Activated CD4-positive, alpha-beta T cell treated with anti-CD3 and anti-CD28 coated beads, Interleukin-10, Interleukin-2, amounts not matched to agents 100 ng/mL and 50 ng/mL, durations not matched to agents 16 hours and 8 hours (primary cell): ENCODE measurements around the gene RFPL4A.
"Not testable (repeated sequence)": the region's sequence is repeated elsewhere in the genome, so short reads cannot be mapped to it uniquely, and the experiment has no call there.

Experiments used
- DNase-seq: peaks from one replicate; pipeline ENCODE4 v3.0.0-alpha.2; 2020

Gene RFPL4A

DNA sequence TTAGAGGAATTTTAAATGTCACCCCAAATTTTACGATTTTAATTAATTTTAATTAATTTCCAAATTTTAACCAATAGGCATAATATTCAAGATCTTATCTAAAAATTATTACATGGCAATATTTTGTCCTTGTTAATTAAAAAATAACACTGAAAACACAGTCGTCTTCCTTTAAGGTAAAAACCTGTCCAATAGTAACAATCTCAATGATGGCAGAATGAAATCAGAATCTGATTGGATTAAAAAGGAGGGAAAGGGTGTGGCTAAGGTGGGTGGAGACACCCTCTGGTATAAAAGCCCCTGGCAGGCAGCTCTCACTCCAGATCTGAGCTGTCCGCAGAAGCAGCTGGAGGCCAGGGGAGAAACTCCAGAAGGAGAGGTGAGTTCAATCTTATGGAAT, at the start of gene RFPL4A:
Gene RFPL4A (plus strand): TSS at position 301 of the 400 bp plus-strand sequence. CDS start 2,704 bp downstream, outside the sequence.
- DNase-seq: not testable (repeated sequence)

DNA sequence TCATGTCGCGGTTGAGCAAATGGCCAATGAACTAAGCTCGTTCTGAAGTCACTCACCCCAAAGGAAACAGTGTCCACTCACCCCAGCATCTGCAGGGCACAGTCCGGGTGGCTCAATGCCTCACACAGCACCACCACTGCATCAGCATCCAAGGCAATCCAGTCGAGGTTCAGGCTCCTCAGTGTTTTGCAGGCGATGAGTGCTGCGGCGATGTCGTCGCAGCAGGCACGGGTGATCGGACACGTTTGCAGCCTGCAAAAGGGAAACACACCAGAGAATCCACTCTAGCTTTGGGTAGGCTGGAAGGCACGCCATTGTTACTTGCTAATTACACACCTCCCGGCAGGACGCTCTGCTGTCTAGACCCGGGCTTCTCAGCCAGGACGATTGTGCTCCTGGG, 47.2 kb upstream of the RFPL4A start:
- no peak for DNase-seq

DNA sequence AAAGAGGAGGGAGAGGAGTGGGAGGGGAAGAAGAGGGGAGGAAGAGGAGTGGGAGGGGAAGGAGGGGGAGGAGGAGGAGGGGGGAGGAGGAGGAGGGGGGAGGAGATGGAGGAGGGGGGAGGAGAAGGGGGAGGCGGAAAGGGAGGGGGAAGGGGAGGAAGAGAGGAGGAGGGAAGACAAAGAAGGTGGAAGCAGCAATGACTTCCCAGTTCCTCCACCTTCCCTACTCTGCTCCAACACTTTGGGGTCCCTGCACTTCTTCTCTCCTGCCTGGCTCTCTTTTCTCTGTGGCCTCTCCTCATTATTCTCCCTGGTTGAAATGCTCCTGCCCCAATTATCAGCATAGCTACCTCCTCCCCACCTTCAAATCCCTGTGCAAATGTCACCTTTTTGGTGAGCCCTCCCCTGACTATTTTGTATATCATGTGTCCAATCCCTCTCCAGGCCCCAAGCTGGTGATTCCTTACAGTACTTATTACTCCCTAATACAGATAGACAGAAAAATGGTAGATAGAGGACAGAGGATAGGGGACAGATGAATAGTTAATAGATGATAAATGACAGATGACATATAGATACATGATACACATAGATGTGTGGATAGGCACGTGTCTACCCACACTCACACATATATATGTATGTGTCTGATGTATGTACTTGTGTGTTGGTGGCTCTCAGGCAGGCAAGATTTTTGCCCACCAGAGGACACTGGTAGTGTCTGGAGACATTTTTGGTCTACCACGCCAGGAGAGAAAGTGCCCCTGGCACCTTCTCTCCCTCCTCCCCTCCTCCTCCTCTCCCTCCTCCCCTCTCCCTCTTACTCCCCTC, 45.9 kb upstream of the RFPL4A start:
- no peak for DNase-seq

DNA sequence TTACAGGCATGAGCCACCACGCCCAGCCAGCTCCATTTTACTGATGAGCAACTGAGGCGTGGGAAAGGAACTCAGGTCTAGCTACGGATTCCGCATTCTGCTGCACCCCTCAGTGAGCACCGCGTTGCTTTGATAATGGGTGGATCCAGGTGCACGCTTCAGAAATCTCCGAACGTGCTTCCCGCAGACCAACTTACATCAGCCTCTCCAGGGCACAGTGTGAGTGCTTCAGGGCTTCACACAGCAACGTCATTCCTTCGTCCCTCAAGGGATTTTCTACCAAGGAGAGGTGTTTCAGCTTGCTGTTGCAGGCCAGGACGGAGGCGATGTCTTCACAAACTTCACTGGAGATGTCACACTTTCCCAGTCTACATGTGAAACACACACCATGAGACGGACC, 42.4 kb upstream of the RFPL4A start:
- DNase-seq: no peak

DNA sequence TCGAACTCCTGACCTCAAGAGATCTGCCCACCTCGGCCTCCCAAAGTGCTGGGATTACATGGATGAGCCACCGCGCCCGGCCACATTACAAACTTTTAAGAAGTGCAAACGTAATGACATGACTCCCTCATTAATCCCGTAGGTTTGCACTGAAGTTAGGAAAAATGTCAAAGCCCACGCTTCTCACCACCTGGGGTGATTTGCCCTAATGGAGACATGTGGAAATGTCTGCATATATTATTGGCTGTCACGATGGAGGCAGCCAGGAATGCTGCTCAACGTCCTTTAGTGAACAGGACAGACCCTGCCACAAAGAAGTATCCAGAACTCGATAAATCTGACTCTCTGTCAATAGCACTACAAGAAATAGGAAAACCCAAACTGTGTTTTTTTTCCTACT, 41.6 kb upstream of the RFPL4A start:
- no peak for DNase-seq

DNA sequence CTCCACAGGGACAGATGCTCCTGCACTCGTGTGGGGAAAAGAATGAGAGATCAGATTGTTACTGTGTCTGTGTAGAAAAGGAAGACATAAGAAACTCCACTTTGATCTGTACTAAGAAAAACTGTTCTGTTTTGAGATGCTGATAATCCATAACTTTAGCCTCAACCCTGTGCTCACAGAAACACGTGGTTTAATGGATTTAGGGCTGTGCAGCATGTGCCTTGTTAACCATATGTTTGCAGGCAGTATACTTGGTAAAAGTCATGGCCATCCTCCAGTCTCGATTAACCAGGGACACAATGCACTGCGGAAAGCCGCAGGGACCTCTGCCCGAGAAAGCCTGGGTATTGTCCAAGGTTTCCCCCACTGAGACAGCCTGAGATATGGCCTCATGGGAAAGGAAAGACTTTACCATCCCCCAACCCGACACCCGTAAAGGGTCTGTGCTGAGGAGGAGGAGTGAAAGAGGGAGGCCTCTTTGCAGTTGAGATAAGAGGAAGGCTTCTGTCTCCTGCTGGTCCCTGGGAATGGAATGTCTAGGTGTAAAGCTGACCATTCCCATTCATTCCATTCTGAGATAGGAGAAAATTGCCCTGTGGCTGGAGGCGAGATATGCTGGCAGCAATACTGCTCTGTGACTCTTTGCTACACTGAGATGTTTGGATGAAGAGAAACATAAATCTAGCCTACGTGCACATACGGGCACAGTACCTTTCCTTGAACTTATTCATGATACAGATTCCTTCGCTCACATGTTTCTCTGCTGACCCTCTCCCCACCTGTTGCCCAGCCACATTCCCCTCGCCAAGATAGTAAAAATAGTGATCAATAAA, 40.8 kb upstream of the RFPL4A start:
- not testable (repeated sequence) for DNase-seq

DNA sequence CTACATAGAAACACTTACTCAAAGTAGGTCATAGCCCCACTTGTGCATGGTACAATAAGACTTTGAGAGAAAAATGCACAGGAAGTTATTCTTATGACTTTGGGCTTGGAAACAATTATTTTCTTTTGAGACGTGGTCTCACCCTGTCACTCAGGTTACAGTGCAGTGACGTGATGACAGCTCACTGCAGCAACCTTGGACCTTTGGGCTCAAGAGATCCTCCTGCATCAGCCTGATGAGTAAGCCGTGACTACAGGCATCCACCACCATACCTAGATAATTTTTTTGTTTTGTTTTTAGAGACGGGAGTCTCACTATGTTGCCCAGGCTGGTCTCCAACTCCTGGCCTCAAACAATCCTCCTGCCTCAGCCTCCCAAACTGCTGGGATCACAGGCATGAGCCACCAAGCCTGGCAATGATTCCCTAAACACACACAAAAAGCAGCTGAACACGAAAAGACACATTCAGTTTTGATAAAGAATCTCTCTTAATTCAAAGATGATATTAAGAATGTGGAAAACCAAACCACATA, 38.6 kb upstream of the RFPL4A start:
- no peak for DNase-seq

DNA sequence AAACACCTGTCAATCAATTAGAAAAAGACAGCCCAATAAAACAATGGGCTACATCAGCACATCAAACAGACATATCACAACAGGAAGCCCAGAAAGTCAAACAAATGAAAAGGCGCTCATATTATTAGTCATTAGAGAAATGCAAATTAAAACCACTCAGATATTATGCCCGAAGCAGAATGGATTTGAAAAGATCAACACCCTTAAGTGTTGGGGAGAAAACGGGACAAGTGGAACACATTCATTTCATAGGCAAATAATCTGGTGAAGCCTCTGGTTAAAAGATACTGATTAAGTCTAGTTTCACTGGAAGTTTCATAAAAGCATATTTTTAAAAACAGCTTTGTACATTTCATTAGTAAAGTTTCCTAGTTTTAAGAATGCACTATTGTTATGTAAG, 38.1 kb upstream of the RFPL4A start:
- no peak for DNase-seq

DNA sequence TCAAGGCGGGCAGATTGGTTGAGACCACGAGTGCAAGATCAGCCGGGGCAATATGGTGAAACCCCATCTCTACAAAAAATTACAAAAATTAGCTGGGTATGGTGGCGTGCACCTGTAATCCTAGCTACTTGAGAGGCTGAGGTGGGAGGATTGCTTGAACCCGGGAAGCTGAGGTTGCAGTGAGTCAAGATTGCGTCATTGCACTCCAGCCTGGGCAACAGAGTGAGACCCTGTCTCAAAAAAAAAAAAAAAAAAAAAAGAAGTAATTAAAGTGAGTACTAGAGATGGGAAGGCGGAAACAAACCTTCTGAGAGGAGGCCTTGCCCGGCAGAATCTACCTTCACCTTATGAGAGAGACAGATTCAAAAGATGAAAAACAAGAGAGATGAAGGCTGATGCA, 35.4 kb upstream of the RFPL4A start:
- no peak for DNase-seq

DNA sequence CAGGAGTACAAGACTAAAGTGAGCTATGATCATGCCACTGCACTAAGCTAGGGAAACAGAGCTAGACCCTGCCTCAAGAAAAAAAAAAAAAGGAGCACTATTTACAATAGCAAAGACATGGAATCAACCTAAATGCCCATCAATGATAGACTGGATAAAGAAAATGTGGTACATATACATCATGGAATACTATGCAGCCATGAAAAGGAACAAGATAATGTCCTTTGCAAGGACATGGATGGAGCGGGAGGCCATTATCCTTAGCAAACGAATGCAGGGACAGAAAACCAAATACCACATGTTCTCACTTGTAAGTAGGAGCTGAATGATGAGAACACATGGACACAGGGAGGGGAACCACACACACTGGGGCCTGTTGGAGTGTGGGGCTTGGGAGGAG, 28.5 kb upstream of the RFPL4A start:
- not testable (repeated sequence) for DNase-seq

DNA sequence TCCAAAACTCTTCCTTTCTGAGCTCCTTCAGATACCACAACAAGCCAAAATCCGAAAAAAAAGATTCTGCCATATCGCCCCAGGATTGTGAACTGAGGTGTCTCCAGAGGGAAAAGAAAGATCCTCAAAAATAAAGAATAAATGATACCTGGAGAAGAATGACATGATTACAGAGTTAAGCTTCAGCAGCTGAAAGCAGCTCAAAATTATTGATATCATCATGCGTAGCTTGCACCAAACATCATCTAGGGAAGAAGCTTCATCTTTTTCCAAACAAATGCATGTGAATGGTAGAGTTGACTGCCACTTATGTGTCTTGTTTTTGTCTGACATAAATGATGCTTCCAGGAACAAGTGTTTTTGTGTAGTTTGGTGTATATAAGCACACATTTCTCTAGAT, 20.6 kb upstream of the RFPL4A start, which contains the start of gene NLRP9:
Gene NLRP9 (minus strand): TSS at position 101 of the 400 bp plus-strand sequence. CDS start 28 bp downstream, at position 73.
- DNase-seq: no peak

DNA sequence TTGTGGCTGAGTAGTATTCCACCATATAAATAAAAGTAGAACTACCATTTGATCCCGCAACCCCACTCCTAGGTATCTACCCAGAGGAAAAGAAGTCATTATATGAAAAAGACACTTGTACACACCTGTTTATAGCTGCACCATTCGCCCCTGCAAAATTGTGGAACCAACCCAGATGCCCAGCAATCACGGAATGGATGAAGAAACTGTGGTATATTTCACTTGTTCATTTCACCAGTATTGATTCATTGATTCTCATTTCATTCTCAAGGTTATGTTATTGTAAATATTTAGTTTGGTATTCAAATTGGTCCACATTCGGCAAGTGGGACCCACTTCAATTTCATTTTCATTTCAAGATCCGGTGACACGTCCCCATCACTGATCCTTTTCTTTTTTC, 8.2 kb upstream of the RFPL4A start:
- DNase-seq: no peak

DNA sequence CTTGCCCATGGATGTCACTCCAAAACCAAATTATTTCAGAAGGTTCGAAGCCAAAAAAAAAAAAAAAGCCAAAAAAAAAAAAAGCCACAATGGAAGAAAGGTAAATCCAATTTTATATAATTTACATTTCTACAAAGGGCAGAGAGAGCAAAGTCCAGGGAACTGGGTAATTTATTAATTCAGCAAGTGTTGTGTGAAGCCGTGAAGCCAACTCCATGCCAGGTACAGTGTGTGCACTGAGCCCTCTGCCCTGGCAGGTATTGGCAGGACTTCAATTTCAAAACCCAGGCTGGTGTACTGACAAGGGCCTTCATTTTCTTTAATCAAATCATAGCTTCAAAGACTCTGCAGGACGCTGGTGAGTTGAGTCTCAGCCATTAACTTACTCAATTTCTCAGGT, 5.5 kb upstream of the RFPL4A start:
- no peak for DNase-seq

DNA sequence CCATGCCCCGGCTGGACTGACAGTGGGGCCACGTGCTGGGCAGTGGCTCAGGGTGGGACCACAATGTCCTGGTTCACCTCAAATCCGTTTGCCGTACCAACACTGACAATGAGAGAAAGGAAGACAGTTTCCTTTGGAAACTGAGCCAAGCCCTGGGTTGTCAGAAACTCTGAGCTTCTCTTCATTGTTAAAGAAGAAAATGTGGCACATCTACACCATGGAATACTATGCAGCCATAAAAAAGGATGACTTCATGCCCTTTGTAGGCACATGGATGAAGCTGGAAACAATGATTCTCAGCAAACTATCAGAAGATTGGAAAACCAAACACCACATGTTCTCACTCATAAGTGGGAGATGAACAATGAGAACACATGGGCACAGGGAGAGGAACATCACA, 2.1 kb upstream of the RFPL4A start:
- not testable (repeated sequence) for DNase-seq

DNA sequence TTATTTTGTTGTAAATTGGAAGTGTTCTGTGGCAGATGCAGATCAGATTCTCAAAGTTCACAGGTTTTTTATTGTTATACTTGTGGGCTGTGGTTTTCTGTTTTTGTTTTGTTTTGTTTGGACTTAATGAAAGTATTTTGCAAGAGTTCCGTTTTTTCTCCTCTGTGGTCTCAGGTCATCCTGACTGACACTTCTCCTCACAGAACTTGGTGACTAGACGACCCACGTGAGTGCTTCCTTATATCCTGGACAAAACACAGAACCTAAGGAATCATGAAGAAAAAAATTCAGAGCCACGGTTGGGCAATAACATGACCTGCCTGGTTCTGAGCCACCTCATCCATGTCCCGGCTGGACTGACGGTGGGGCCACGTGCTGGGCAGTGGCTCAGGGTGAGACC, 7.6 kb downstream of the RFPL4A start:
- no peak for DNase-seq

DNA sequence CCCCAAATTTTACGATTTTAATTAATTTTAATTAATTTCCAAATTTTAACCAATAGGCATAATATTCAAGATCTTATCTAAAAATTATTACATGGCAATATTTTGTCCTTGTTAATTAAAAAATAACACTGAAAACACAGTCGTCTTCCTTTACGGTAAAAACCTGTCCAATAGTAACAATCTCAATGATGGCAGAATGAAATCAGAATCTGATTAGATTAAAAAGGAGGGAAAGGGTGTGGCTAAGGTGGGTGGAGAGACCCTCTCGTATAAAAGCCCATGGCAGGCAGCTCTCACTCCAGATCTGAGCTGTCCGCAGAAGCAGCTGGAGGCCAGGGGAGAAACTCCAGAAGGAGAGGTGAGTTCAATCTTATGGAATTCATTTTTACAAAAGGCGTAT, 9.9 kb downstream of the RFPL4A start, which contains the start of gene RFPL4AL1:
Gene RFPL4AL1 (plus strand): TSS at position 301 of the 400 bp plus-strand sequence. CDS start 2,687 bp downstream, outside the sequence.
- DNase-seq: not testable (repeated sequence)

DNA sequence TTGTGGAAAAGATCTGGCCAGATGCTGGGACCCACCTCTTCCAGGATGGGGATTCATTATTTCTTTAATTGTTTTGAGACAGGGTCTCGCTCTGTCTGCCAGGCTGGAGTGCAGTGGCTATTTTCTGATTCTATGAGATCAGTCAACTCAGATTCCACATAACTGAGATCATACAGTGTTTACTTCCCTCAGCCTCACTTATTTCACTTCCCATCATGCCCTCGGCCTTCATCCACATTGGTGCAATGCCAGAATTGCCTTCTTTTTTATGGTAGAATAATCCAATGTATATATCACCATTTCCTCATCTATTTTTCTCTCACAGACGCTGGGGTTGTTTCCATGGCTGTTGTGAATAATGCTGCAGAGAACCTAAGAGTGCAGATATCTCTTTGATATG, 10.7 kb downstream of the RFPL4A start:
- not testable (repeated sequence) for DNase-seq

DNA sequence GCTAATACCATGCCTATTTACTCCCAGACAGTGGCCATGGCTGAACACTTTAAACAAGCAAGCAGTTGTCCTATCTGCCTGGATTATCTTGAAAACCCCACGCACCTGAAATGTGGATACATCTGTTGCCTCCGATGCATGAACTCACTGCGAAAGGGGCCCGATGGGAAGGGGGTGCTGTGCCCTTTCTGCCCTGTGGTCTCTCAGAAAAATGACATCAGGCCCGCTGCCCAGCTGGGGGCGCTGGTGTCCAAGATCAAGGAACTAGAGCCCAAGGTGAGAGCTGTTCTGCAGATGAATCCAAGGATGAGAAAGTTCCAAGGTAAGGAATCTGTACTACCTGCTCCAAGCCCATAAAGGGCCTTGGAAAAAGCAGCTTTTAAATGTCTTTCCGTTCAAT, 18.6 kb downstream of the RFPL4A start:
- no peak for DNase-seq

DNA sequence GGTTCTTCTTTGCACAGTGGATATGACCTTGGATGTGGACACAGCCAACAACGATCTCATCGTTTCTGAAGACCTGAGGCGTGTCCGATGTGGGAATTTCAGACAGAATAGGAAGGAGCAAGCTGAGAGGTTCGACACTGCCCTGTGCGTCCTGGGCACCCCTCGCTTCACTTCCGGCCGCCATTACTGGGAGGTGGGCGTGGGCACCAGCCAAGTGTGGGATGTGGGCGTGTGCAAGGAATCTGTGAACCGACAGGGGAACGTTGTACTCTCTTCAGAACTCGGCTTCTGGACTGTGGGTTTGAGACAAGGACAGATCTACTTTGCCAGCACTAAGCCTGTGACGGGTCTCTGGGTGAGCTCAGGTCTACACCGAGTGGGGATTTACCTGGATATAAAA, 19.4 kb downstream of the RFPL4A start:
- no peak for DNase-seq

DNA sequence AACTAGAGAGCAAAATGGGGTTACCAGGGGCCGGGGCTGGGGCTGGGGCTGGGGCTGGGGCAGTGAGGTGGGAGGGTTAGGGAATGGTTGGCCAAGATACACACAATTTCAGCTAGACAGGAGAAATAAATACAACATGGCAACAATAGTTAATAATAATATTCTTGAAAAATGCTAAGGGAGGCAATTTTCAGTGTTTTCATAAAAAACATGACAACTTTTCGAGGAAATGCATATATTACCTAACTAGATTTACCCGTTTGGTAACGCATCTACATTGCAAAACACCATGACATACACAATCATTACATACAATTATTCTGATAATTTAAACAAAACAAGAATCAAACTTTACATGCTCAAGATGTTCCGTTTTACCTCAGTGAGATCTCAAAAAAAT, 22.2 kb downstream of the RFPL4A start:
- DNase-seq: no peak

DNA sequence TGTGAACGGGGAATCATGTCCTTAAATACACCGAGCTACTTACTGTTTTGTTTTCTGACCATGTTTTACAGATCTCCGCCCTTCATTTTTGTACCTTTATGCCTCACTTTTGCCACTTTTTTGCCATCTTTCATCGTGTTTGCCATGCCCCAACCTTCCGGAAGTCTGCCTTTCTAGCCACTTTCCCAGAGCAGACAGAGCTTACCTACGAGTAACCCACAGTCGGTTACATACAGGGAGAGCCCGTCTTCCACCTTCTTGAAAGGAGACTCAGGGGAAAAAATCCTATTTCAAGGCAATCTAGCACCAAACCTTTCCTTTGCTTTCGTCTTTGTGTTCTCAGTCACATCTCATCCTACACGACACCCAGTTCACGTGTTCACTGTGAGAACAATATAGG, 36.1 kb downstream of the RFPL4A start:
- no peak for DNase-seq

DNA sequence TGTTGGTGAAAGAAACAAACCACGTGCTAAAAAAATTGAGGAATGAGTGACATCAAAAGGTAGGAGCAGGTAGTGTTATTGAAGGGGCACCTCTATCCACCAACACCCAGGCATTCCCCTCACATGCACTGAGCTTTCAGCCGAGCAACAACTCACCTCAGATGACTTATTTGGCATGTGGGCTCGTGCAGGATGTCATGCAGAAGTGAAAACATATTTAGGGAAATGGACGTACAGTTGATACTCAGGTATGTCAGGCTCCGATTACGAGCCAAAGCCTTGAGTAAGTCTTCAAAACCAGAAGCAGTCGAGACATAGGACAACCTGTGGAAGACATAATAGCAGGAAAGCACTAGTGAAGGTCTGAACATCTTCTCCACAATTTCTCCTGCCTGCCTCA, 42.5 kb downstream of the RFPL4A start:
- no peak for DNase-seq

DNA sequence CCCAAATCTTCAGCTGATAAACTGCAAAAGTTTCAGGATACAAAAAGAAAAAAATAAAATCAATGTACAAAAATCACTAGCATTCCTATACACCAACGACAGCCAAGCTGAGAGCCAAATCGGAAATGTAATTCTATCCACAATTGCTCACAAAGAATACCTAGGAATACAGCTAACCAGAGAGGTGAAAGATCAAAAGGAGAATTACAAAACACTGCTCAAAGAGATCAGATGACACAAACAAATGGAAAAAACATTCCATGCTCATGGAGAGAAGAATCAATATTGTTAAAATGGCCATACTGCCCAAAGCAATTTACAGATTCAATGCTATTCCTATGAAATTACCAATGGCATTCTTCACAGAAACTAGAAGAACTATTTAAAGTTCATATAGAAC, 43.4 kb downstream of the RFPL4A start:
- no peak for DNase-seq
